Gastroesophageal sphincter (tissue), 3 donors: ENCODE data around the gene SLC30A5.

ENCODE experiments used
- CTCF ChIP-seq, 4 experiments: fragments of 200-600 bp in 2 of 4; fragments of 450-650 bp in 2 of 4; sonication (generic) in 1 of 4; IDR thresholded peaks; one replicate each; pipeline ENCODE4 v1.5.1; 2017 to 2019; ENCODE audit warnings: antibody characterized with exemption in 4 of 4, mild to moderate bottlenecking in 2 of 4, moderate library complexity in 2 of 4
- EP300 ChIP-seq: sonication (generic); formaldehyde crosslinking; IDR thresholded peaks from one replicate; pipeline ENCODE4 v1.6.1; 2017; ENCODE audit warnings: antibody characterized with exemption, mild to moderate bottlenecking
- POLR2A ChIP-seq, 2 donors: fragments of 450-650 bp; IDR thresholded peaks; one replicate each; pipeline ENCODE4 v1.6.1; 2017; ENCODE audit warnings: antibody characterized with exemption in 2 of 2, mild to moderate bottlenecking in 2 of 2, moderate library complexity in 1 of 2
- POLR2AphosphoS5 ChIP-seq: sonication (generic); formaldehyde crosslinking; IDR thresholded peaks from one replicate; pipeline ENCODE4 v1.6.1; 2017; ENCODE audit warnings: antibody characterized with exemption

- TF ChIP-seq EP300 = no peak
- TF ChIP-seq POLR2A (IDR thresholded peaks at IDR 0.05) = no peak
- TF ChIP-seq CTCF (IDR thresholded peaks at IDR 0.05) = no peak
- TF ChIP-seq POLR2AphosphoS5 = no peak
Observed at GRCh38 chr5:69049796-69050195, 44.0 kb upstream of the SLC30A5 start.
